ENCODE measurements around the gene TRHDE. TPM values are rescaled to one million over a fixed set of nuclear protein-coding genes. Genes with fewer than 3 reads are reported as not detected.

The TRHDE gene
- total RNA-seq, 1 experiment from 2014 or later = 1.9 TPM

DNA sequence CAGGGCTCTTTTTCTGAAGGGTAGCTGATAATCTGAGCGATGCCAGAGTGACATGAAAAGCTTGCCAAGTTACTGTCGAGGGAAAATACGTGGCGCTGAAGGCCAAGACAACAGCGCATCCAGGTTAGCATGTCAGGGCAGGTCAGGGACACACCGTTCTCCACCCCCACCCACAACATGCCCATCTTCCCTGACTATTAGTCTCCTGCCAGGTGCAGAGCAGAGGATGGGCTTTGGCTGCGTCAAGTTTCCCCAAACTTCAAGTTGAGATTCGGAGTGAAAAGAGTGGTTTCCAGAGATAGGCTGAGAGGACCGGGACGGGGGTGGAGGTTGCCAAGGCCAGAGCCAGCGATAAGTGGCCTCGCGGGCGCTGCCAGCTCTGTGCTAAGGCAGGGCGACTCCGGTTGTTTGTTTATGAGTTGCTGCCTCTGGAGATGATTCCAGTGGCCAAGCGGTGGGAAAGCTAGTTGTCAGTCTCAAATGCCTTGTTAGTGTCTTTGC is 1.7 kb downstream of the TRHDE start:
- ChIA-PET POLR2A (no interaction called here), CTCF (no interaction called here)
- no TSS peak for BruUV-seq (replicated peaks)
- no peaks in the 10 kb centered on the region for H3K9me3 ChIP-seq (ENCODE audit: control insufficient read depth, insufficient read depth, low read depth, low read length)
- no peak for ATAC-seq
- no peak for DNase-seq (ENCODE audit: low read depth, low spot score)
- H3K27ac ChIP-seq (ENCODE audit: low read length) = no peak overlapping the region
- H3K4me3 ChIP-seq (ENCODE audit: low read depth in 2 of 2, low read length in 2 of 2) = peak overlapping the region; percentile 40 to 49
- in situ Hi-C loops (cut with HindIII; ENCODE audit: low pct_unique_long_range_greater_than_20kb, low sequenced_read_pairs) (no loop called here), intact Hi-C loops (cut with micrococcal nuclease; ENCODE audit: unreplicated experiment) (no loop called here)
- peaks cover 56% of the 10 kb centered on the region for H3K27me3 ChIP-seq (ENCODE audit: control insufficient read depth, insufficient read depth, low read length)
- no peak for TF ChIP-seq SIN3A (IDR thresholded peaks at IDR 0.05; ENCODE audit: borderline replicate concordance, insufficient read depth, low read depth, low read length)
- TF ChIP-seq, protein P1, sequence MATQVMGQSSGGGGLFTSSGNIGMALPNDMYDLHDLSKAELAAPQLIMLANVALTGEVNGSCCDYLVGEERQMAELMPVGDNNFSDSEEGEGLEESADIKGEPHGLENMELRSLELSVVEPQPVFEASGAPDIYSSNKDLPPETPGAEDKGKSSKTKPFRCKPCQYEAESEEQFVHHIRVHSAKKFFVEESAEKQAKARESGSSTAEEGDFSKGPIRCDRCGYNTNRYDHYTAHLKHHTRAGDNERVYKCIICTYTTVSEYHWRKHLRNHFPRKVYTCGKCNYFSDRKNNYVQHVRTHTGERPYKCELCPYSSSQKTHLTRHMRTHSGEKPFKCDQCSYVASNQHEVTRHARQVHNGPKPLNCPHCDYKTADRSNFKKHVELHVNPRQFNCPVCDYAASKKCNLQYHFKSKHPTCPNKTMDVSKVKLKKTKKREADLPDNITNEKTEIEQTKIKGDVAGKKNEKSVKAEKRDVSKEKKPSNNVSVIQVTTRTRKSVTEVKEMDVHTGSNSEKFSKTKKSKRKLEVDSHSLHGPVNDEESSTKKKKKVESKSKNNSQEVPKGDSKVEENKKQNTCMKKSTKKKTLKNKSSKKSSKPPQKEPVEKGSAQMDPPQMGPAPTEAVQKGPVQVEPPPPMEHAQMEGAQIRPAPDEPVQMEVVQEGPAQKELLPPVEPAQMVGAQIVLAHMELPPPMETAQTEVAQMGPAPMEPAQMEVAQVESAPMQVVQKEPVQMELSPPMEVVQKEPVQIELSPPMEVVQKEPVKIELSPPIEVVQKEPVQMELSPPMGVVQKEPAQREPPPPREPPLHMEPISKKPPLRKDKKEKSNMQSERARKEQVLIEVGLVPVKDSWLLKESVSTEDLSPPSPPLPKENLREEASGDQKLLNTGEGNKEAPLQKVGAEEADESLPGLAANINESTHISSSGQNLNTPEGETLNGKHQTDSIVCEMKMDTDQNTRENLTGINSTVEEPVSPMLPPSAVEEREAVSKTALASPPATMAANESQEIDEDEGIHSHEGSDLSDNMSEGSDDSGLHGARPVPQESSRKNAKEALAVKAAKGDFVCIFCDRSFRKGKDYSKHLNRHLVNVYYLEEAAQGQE (IDR thresholded peaks at IDR 0.05; ENCODE audit: insufficient read depth in 1 of 2, low read depth in 2 of 2, low read length in 1 of 2) = no peak
- TF ChIP-seq, protein P2, sequence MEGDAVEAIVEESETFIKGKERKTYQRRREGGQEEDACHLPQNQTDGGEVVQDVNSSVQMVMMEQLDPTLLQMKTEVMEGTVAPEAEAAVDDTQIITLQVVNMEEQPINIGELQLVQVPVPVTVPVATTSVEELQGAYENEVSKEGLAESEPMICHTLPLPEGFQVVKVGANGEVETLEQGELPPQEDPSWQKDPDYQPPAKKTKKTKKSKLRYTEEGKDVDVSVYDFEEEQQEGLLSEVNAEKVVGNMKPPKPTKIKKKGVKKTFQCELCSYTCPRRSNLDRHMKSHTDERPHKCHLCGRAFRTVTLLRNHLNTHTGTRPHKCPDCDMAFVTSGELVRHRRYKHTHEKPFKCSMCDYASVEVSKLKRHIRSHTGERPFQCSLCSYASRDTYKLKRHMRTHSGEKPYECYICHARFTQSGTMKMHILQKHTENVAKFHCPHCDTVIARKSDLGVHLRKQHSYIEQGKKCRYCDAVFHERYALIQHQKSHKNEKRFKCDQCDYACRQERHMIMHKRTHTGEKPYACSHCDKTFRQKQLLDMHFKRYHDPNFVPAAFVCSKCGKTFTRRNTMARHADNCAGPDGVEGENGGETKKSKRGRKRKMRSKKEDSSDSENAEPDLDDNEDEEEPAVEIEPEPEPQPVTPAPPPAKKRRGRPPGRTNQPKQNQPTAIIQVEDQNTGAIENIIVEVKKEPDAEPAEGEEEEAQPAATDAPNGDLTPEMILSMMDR (IDR thresholded peaks at IDR 0.05) = no peak
- no peak for TF ChIP-seq TCF7L2 (IDR thresholded peaks at IDR 0.05; ENCODE audit: low read depth, low read length)
- no peaks in the 10 kb centered on the region for H3K36me3 ChIP-seq (ENCODE audit: control insufficient read depth, insufficient read depth, low read length)
- H3K4me1 ChIP-seq (ENCODE audit: control insufficient read depth, insufficient read depth, low read length) = peaks cover 10% of the 10 kb centered on the region

DNA sequence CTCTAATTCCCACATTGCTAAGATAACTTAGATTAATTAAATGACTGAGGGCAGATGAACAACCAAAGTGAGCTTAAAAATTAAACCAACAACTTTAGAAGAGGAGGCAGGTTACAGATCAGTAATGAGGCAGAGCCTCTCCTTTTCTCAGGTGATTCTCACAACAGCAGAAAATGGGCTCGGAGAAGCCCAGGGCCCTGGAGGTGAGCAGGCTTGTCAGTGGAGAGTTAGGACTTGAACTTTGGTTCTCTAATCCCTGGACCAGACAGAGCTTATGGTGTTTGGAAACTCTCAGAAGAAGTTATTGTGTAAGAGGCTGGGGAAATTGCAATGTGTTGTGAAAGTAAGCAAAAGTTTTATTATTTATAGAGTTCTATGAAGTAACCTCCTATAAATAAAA is 2.8 kb downstream of the TRHDE start:
- H3K9me3 ChIP-seq (ENCODE audit: control insufficient read depth, insufficient read depth, low read depth, low read length) = no peaks in the 10 kb centered on the region
- intact Hi-C loops (cut with micrococcal nuclease; ENCODE audit: unreplicated experiment) = no loop called here
- in situ Hi-C loops (cut with HindIII; ENCODE audit: low pct_unique_long_range_greater_than_20kb, low sequenced_read_pairs) = no loop called here
- H3K27me3 ChIP-seq (ENCODE audit: control insufficient read depth, insufficient read depth, low read length) = peaks cover 48% of the 10 kb centered on the region
- H3K27ac ChIP-seq (ENCODE audit: low read length) = no peak overlapping the region
- no peak for ATAC-seq
- no peak overlapping the region for H3K4me3 ChIP-seq (ENCODE audit: low read depth in 2 of 2, low read length in 2 of 2)
- ChIA-PET CTCF (no interaction called here), POLR2A (no interaction called here)
- H3K4me1 ChIP-seq (ENCODE audit: control insufficient read depth, insufficient read depth, low read length) = peaks cover 10% of the 10 kb centered on the region
- no TSS peak for BruUV-seq (replicated peaks)
- H3K36me3 ChIP-seq (ENCODE audit: control insufficient read depth, insufficient read depth, low read length) = no peaks in the 10 kb centered on the region
- no peak for TF ChIP-seq POLR2AphosphoS5 (IDR thresholded peaks at IDR 0.05; ENCODE audit: low read depth, low read length)
- no peak for DNase-seq (ENCODE audit: low read depth, low spot score)

DNA sequence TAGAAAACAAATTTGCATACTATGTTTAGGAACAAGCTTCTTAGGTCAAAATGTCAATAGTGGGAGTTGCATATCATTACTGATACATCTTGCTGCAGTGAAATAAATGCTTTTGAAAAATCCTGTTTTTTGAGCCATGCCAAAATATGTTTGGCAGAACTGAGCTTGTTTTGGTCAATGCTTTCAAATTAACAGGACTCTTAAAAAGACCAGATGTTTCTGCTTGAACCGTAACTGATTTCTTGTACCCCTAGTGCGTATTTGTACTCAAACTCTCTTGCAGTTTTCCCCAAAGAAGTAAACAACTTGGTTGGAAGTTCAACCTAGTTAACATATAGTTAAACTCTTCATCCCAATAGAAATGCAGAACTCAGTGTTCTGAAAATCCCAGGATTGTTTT is 3.4 kb downstream of the TRHDE start:
- H3K27me3 ChIP-seq (ENCODE audit: control insufficient read depth, insufficient read depth, low read length) = peaks cover 43% of the 10 kb centered on the region
- no TSS peak for BruUV-seq (replicated peaks)
- CTCF ChIA-PET = no interaction called here
- no peaks in the 10 kb centered on the region for H3K36me3 ChIP-seq (ENCODE audit: control insufficient read depth, insufficient read depth, low read length)
- ATAC-seq = no peak
- H3K27ac ChIP-seq (ENCODE audit: low read length) = no peak overlapping the region
- in situ Hi-C loops (cut with HindIII; ENCODE audit: low pct_unique_long_range_greater_than_20kb, low sequenced_read_pairs) (no loop called here), intact Hi-C loops (cut with micrococcal nuclease; ENCODE audit: unreplicated experiment) (no loop called here)
- no peak for DNase-seq (ENCODE audit: low read depth, low spot score)
- no peaks in the 10 kb centered on the region for H3K9me3 ChIP-seq (ENCODE audit: control insufficient read depth, insufficient read depth, low read depth, low read length)
- H3K4me1 ChIP-seq (ENCODE audit: control insufficient read depth, insufficient read depth, low read length) = peaks cover 10% of the 10 kb centered on the region
- POLR2A ChIA-PET = no interaction called here
- no peak overlapping the region for H3K4me3 ChIP-seq (ENCODE audit: low read depth in 2 of 2, low read length in 2 of 2)
- TF ChIP-seq POLR2AphosphoS5 (IDR thresholded peaks at IDR 0.05; ENCODE audit: low read depth, low read length) (no peak), TCF7L2 (IDR thresholded peaks at IDR 0.05; ENCODE audit: low read depth, low read length) (no peak), SIN3A (IDR thresholded peaks at IDR 0.05; ENCODE audit: borderline replicate concordance, insufficient read depth, low read depth, low read length) (no peak)
- TF ChIP-seq, protein P2 (IDR thresholded peaks at IDR 0.05) = no peak
- TF ChIP-seq, protein P1 (IDR thresholded peaks at IDR 0.05; ENCODE audit: insufficient read depth in 1 of 2, low read depth in 2 of 2, low read length in 1 of 2) = no peak

Data from Panc1 (cell line).